GM21528 (cell line): ENCODE results near the gene C2CD5.
"Not testable (repeated sequence)": the region's sequence is repeated elsewhere in the genome, so short reads cannot be mapped to it uniquely, and the experiment has no call there.

ENCODE experiments used
- ATAC-seq: cut with Tn5 transposase; IDR thresholded peaks from one replicate; pipeline ENCODE4 v1.9.1; 2021; ENCODE audit warnings: mild to moderate bottlenecking, moderate library complexity; ENCODE audit not compliant: unreplicated experiment, low FRiP score

C2CD5 gene

DNA sequence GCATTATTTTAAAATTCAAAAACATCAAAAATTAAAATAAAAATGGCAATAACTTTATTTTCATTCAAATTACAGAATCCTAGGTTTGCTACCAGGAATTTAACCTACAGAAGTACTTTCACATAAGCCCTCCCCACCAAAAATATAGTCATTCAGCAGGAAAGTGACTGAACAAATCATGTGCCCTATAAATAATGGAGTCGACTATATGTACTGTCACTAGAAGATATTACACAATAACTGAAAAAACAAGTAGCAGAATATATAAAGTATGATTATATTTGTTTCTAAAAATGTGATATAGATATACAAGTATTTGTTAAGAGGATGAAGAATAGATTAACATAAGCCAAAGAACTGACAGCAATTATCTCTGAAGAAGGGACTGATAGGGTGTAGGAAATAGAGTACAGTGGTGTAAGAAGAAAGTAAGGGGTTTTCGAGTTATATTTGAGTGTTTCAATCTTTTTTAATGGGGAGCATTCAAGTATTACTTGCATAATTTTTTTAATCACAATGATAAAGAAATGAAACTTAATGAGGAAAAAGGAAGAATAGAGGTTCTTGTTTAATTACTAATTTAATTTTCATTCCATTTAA lies 7.9 kb downstream of the C2CD5 start:
- no peak for ATAC-seq

DNA sequence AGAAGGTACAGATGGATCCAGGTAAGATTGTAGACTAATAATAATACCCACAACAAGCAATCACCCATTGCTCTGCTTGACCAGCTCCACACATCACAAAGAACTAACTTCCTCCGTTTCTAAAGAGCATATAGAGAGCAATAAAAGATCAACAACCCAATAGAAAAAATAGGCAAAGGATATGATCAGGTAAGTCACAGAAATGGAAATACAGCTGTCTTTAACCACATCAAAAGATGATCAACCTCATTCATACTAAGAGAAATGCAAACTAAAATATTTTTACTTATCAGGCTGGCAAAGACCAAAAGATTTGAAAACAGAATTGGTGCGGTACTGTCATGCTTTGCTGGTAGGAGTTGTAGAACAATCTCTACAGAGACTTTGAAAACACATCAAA lies 8.9 kb downstream of the C2CD5 start:
- no peak for ATAC-seq

DNA sequence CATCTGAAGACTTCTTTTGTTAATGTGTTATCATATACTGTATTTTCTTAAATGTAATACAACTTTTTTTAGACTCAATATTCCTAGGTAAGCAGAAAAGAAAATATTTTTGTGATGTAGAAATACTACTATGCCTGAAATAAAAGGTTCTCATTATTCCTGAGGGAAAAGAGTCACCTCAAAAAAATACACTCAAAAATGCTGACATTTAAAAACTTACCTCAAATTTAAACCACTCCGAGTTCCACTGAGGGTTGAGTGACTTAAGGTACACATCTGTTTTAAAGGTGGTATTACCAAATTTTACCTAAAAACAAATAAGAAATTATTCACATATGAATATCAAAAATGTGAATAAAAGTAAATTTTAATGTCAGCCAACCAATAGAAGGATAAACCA lies 9.3 kb downstream of the C2CD5 start:
- no peak for ATAC-seq

DNA sequence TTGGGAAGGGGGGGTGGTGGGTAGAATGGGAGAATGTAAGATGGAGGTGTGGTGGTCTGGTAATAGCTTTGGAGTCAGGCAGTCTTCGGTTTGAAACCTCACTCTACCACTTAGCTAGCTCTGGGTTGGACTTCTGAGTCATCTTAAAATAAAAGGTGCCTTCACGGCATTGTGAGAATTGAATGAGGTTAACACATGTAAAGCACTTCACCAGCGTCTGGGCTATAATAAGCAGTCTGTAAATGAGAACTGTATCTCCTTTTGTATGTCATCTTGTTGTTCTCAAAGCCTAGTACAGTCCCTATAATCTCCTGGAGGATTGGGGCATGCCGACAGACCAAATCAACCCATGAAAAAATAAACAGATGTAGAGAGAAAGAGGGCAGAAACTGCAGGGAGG lies 11.2 kb downstream of the C2CD5 start:
- ATAC-seq, result no peak

DNA sequence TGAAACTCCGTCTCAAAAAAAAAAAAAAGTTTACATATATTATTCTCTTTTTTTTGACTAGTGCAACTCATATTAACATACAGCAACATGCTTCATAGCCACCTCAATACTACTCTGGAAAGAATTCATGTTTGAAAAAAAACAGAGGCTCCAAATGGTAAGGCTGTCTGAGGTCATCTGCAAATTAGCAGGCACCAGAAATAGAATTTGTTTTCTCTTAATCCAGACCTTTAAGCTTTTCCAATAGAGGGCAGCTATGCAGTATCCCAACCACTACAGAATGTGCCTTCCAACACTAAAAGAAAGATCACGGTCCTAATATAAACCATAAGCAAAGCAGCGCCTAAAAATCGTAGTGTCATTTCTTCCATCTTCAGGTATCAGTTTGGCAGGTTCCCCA lies 12.0 kb downstream of the C2CD5 start:
- no peak for ATAC-seq

DNA sequence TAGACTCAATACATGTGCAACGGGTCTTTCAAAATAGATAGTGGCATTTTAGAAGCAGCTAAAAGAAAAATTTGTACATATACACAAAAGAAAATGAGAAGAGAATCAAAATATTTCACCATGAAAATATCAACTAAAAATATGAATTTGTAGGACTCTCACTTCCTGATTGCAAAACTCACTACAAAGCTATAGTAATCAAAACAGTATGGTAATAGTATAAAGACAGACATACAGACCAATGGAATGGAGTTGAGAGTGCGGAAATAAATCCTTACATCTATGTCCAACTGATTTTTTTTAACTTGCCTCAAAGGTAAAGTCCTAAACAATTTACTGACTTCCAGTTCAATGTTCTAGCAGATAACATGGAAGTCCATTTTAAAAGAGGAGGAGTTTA lies 13.1 kb downstream of the C2CD5 start:
- no peak for ATAC-seq

DNA sequence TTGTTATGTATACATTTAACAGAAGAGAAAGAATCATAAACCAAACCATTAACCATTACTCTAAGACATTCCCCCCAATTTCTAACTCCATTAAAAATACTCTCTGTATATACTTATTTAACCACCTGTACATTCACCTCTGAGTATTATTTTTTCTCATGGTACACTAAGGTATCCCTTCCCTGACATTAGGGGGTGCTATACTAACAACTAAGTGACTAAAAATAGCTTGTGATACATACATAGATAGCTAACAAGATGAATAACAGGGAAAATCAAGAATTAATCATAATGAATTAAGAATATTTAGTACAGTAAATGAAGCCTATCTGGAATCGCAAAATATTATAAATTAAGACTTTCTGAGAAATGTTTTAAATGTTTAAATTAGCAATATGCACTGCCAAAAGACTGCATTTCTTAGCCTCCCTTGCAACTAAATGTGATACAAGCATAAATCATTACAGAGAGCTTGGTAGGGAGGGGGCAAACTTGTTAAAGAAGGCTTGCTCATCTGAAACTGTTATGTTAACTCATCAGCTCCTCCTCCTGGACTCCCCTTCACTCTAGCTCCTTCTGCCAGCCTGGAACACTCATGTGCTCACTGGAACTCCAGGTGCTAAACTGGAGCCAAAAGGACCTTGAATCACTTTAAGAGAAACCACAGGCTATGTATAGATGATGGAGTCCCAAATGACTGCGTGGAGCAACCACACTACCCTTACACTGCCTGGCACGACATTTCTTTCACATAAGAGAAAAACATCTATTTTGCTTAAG lies 14.9 kb downstream of the C2CD5 start:
- peak; percentile 79 for ATAC-seq

DNA sequence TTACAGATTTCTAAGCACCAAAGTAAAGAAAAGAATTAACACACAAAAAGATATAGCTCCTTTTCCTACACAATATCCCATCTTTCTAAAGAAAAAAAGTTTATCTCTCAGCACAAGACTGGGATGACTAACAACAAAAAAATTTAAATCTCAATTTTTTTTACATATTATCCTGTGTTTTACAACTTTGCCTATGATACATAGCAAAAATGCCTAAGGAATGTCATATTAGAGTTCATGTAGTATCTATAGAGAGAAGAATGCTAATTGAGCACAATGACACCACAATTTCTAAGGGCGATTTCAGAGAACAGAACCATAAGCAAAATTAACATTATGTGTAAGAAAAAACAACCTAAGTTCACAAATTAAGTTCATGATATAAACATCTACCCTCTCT lies 16.3 kb downstream of the C2CD5 start:
- ATAC-seq, result no peak

DNA sequence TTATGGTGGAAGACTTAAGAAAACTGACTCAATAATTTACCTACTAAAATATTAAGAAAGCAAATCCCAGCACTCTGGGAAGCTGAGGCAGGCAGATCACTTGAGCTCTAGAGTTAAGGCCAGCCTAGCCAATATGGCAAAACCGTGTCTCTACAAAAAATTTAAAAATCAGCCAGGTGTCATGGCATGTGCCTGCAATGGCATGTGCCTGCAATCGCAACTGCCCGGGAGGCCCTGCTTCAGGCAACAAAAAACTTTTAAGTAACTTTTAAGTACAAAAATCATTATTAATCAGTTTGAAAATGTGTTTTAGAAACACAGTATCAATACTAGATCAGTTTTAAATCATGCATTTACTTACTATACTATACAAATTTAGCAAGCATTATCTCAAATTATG lies 17.5 kb downstream of the C2CD5 start:
- ATAC-seq, result no peak

DNA sequence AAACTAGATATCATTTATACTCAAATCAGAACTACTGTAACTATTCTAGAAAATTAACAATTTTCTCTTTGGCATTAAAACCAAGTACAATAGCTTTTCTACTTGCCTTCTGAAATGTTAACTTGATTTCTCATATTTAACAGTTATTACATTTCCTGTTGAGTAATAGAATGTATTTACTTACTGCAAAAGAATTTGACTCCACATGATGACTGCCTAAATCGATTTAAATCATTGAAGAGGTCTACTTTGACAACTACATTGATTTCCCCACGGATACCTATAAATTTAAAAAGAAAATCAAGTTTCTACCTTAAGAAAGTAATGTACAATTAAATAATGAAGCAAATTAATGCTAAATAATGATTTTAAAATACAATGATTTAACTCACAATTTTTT lies 18.9 kb downstream of the C2CD5 start:
- ATAC-seq, result no peak

DNA sequence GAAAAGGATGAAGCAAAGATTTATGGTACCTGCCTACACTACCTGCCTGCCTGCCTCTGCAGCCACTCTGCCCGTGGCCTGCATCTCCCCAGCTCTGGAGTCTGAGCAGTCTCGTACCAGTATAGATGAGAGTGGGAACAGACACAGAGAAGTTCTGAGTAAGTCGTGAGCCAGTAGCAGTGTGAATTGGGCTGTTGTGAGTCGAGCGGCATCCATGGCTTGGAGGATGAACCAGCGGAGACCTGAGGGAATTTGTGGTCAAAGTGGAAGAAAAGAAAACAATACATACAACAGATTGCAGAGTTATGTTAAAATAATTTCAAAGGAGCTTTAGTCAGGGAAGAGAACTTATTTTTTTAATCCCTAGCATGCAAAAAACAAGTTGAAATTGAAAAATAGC lies 25.3 kb downstream of the C2CD5 start:
- no peak for ATAC-seq

DNA sequence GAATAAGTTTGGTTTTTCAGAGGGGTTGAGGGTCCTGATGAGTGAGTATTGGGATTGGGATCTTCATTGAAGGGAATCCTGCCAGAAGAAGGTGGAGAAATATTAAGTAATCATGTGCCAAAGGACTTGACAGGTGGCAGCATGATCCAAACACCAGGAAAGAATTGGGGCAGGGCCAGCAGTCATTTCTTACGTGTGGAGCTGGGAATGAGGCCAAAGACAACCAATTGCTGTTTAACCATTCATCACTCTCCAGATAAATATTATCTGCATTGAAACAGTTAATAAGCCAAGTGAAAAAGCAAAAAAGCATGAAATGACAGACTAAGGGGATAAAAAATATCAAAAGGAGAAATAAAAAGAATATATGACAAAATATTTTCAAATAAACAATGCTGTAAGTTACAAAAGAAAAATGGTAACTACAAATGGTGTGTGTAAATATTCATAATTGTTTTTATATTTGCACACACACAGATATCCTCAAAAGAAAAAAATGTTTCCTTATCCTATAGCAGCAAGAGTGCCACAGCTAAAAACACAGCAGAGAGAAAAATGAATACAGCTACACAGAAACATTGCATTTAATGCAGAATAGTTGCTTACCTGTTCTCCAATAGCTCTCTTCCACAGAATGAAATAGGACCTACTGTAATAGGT lies 26.2 kb downstream of the C2CD5 start:
- no peak for ATAC-seq

DNA sequence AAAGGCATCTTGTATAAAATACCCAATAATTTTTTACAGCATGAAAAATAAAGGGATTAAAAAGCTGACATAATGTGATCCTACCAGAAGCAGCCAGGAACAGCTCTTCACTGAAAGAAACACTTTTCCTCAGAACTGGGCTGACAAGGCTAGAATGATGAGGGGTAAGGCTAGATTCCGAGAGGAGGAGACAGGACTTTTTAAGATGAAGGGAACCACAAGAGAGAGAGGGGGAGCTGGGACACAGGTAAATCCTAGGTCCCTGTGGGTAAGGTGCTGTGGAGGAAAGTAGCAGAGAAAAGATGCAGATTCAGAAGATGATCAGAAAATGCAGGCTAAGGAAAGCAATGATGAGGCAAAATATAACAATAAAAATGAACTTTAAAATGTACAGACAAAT lies 29.5 kb downstream of the C2CD5 start:
- no peak for ATAC-seq

DNA sequence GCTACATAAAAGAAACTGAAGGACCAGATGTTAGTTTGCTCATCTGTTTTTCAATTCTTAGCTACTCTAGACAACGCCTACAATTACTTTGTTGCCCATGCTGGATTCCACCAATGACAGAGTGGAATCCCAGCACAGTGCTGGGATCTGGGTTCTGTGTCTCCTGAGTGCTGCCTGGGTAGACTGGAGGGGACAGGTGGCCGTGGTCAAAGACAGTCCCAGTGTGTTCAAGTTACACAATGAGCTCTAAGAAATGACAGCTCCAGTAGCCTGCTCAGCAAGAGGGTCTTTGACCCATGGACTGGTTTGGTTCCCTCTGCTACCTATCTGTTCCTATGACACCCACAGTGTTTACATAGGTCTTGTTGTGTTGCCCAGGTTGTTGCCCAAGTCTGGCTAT lies 38.5 kb downstream of the C2CD5 start:
- ATAC-seq, result no peak

DNA sequence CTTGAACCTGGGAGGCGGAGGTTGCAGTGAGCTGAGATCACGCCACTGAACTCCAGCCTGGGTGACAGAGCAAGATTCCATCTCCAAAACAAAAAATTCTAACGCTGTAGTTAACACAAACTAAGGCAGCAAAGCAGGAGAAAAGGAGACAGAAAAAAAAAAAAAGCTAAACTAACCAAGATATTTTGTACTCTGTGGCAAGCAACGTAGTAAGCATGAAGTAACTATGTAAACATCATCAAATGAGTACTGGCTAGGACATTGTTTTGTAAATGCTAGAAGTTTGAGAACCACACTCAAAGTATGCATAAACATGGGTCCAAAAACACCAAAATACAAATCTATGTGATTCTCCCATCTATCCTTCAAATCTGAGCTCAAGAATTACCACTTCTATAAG lies 44.2 kb downstream of the C2CD5 start:
- no peak for ATAC-seq

DNA sequence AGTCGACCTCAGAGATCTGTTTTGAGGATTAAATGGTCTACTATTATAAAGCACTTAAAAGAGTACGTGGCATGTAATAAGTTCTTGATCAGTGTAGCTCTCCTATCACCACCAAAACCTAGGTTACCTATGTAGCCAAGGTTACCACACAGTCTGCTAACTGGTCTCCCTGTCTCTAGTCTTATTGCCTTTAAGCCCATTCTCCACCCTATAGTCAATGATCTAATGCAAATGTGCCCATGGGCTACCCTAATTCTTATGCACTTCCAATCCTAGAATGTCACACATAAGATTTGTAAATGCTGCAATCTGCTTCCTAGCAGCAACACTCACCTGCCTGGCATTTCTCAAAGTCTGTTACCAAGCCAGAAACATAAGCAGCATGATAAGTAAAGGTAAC lies 44.9 kb downstream of the C2CD5 start:
- no peak for ATAC-seq

DNA sequence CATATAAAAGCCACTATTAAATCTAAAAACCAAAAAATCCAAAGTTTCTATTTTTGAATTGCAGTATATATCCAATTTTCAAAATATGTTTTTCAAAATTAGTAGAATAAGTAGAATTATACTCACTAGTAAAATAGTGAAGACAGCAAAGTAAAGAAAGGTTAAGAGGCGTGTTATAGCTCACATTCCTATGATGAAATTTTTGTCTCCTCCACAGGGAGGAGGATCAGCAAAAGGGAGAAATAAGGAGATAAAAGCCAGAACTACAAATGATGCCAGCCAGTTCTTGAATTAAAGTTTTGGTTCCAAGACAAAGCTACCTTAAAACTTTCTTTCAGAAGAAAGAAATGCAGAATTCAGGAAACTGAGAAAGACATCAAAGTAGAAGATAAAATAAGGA lies 50.0 kb downstream of the C2CD5 start:
- ATAC-seq, result no peak

DNA sequence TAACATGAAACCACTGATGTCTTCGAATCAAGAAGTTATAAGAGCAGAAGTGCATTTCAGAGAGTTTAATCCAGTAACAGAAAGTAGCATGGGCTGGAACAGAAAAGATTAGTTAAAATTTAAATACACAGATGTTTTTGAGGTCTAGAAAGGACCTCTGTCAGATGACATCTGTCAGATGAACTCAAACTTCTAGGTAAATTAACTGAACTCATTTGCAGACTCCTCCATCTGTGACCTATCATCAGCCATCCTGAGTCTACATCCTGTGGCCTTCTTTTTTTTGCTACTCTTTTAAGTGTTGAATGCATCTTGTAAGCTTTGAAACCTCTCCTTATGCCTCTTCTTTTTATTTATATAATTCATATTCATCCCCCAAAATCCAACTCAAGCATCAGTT lies 53.3 kb downstream of the C2CD5 start:
- ATAC-seq, result no peak

DNA sequence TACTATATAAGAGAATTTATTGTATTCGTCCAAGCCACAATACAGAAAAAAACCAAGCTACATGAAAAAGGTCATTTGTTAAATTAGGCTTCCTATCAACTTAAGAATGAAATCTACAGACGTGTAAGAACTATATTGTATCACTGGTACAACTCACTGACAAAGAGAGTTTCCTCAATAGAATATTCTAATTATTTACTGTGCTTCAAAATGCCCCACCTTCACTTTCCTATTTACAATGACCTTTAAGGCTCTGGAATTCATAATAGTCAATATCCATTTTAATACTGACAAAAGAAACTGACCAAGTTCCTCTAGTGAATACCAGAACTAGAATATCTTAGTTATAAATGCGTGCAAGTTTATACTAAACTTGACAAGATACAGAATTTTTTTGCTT lies 55.9 kb downstream of the C2CD5 start:
- no peak for ATAC-seq

DNA sequence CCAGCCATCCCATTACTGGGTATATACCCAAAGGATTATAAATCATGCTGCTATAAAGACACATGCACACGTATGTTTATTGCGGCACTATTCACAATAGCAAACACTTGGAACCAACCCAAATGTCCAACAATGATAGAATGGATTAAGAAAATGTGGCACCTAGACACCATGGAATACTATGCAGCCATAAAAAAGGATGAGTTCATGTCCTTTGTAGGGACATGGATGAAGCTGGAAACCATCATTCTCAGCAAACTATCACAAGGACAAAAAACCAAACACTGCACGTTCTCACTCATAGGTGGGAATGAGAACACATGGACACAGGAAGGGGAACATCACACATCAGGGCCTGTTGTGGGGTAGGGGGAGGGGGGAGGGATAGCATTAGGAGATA lies 56.7 kb downstream of the C2CD5 start:
- not testable (repeated sequence) for ATAC-seq

DNA sequence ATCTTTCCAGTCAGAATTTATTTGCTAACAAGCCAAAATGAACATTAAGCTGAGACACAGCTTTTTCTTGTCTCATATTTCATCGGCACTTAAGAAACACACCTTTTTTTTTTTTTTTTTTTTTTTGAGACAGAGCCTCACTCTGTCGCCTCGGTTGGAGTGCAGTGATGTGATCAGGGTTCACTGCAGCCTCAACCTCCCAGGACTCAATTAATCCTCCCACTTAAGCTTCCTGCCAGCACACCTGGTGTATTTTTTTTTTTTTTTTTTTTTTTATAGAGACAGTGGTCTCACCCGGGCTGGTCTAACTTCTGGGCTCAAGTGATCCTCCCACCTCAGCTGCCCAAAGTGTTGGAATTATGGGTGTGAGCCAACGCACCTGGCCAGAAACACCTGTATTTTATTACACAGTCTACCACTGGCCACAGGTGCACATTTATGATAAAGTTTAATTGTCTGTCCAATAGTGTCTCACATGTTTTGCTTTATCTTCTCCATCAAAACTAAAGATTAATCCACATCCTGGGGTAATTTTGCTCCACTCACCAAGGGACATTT lies 62.7 kb downstream of the C2CD5 start:
- no peak for ATAC-seq

DNA sequence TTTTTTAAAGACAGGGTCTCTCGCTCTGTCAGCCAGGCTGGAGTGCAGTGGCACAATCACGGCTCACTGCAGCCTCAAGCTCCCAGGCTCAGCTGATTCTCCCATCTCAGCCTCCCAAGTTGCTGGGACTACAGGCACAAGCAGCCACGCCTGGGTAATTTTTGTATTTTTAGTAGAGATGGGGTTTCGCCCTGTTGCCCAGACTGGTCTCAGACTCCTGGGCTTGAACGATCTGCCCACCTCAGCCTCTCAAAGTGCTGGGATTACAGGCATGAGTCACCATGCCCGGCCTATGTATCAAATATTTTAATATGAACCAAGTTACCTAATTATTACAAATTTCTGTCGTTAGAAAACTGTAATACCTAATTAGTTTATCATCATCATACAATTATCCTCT lies 63.5 kb downstream of the C2CD5 start:
- not testable (repeated sequence) for ATAC-seq
